Testis (tissue), 2 donors: ENCODE results near the gene MED27.

ENCODE experiments used
- CTCF ChIP-seq, 3 experiments: fragments of 450-650 bp in 2 of 3; fragments of 200-600 bp in 1 of 3; sonication (generic) in 1 of 3; IDR thresholded peaks; one replicate each; pipeline ENCODE4 v1.5.1; 2016 to 2019; ENCODE audit warnings: antibody characterized with exemption in 3 of 3, mild to moderate bottlenecking in 2 of 3, moderate library complexity in 1 of 3
- POLR2A ChIP-seq: fragments of 450-650 bp; IDR thresholded peaks from one replicate; pipeline ENCODE4 v1.6.1; 2017; ENCODE audit warnings: antibody characterized with exemption, mild to moderate bottlenecking, moderate library complexity

DNA sequence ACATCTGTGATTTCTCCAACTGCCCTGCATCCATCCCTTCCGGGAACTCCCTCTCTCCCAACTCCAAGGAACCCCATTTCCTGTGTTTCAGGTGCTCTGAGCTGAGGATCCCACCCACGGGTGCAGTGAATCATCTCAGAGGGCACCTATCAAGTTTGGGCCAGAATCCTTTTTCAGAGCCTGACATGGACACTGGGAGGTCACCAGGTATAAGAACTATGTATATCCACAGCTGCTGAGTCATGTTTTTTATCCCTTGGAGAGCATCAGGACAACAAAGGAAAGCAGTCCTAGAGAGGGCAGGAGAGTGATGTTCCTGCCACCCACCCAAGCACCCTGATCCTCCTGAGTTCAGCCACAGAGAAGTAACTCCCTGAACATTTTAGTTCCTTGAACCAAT is 3.8 kb downstream of the MED27 start:
- TF ChIP-seq POLR2A (no peak), CTCF (IDR thresholded peaks at IDR 0.05) (no peak)
